ENCODE measurements around the gene ERI3.

The ERI3 gene

DNA sequence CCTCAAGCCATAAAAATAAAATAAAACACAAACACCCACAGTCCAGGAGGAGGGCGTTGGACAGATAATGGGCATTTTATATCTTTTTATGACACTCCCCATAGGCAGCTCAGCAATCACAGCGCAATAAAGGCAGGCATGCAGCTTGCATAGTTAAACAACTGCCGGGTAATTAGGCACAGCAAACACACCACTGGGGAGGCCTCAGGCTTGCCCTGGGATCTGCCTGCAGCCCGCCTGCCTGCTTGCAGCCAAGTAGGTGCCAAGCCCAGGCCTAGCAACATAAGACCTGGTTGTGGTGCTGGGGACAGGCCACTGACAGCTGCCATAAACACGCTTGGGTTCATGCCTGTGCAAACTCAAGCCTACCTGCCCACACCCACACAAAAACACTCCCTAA, 87.6 kb downstream of the ERI3 start:
- DNase-seq (ENCODE audit: low read depth in 1 of 2, low spot score in 1 of 2): no peak
- TF ChIP-seq JUND (IDR thresholded peaks at IDR 0.05; ENCODE audit: low read depth): no peak
- in situ Hi-C loops (cut with HindIII; ENCODE audit: low pct_unique_long_range_greater_than_20kb, low sequenced_read_pairs): no loop called here

GRCh38 chr1:44266400-44267344, 88.4 kb downstream of the ERI3 start:
- no peak for TF ChIP-seq JUND (IDR thresholded peaks at IDR 0.05; ENCODE audit: low read depth)
- no peak for DNase-seq (ENCODE audit: low read depth in 1 of 2, low spot score in 1 of 2)

DNA sequence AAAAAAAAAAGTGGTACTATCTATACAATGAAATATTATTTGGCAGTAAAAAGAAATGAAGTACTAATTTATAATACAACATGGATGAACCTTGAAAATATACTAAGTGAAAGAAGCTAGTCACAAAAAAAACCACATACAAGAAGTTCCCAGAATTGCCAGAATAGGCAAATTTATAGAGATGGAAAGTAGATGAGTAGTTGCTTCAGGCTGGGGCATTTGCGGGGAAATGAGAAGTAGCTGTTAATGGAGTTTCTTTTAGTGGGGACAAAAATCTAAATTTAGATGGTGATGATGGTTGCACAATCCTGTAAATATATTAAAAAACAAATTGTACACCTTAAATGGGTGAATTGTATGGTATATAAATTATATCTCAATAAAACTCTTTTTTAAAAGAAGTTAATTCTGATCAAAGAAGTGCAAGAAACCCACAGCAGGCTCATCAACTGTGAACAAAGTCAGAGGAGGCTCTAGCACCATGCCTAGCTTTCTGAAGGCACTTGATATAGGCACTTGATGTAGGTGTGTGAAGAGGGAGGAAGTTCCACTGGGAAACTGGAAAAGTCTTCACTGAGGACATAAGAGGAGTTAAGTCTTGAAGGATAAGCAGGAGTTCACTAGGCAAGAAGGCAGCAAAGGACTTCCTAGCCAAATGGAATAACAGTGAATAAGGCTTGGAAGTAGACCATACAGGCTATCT, 89.2 kb downstream of the ERI3 start:
- no peak for DNase-seq (ENCODE audit: low read depth in 1 of 2, low spot score in 1 of 2)
- in situ Hi-C loops (cut with HindIII; ENCODE audit: low pct_unique_long_range_greater_than_20kb, low sequenced_read_pairs): no loop called here

More at GRCh38 chr1:44266400-44267344, 88.4 kb downstream of the ERI3 start:
- in situ Hi-C loops (cut with HindIII; ENCODE audit: low pct_unique_long_range_greater_than_20kb, low sequenced_read_pairs): no loop called here

DNA sequence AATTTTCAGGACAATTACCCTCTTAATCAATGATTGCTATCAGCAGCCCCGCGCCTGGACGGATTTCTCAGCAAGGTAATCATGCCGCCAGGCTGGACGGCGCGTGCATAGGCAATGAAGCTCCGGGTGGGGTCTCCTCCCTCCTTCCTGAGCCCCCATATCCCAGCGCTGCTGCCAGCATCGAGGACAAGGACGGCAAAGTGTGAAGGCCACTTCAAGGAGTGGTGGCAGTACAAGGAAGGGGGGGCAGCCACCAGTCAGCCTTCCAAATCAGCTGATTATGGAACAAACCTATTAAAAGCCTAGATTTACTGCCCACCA, 90.6 kb downstream of the ERI3 start:
- in situ Hi-C loops (cut with HindIII; ENCODE audit: low pct_unique_long_range_greater_than_20kb, low sequenced_read_pairs): no loop called here

More for the DNA sequence above, 89.2 kb downstream of the ERI3 start:
- no peak for TF ChIP-seq JUND (IDR thresholded peaks at IDR 0.05; ENCODE audit: low read depth)

GRCh38 chr1:44263568-44264450, 91.2 kb downstream of the ERI3 start:
- DNase-seq (ENCODE audit: low read depth in 1 of 2, low spot score in 1 of 2): no peak
- TF ChIP-seq JUND (IDR thresholded peaks at IDR 0.05; ENCODE audit: low read depth): no peak
- in situ Hi-C loops (cut with HindIII; ENCODE audit: low pct_unique_long_range_greater_than_20kb, low sequenced_read_pairs): no loop called here

More for the DNA sequence above, 90.6 kb downstream of the ERI3 start:
- DNase-seq (ENCODE audit: low read depth in 1 of 2, low spot score in 1 of 2): no peak
- TF ChIP-seq JUND (IDR thresholded peaks at IDR 0.05; ENCODE audit: low read depth): no peak

GRCh38 chr1:44262816-44263567, 92.1 kb downstream of the ERI3 start:
- in situ Hi-C loops (cut with HindIII; ENCODE audit: low pct_unique_long_range_greater_than_20kb, low sequenced_read_pairs): no loop called here
- no peak for TF ChIP-seq JUND (IDR thresholded peaks at IDR 0.05; ENCODE audit: low read depth)
- DNase-seq (ENCODE audit: low read depth in 1 of 2, low spot score in 1 of 2): no peak

DNA sequence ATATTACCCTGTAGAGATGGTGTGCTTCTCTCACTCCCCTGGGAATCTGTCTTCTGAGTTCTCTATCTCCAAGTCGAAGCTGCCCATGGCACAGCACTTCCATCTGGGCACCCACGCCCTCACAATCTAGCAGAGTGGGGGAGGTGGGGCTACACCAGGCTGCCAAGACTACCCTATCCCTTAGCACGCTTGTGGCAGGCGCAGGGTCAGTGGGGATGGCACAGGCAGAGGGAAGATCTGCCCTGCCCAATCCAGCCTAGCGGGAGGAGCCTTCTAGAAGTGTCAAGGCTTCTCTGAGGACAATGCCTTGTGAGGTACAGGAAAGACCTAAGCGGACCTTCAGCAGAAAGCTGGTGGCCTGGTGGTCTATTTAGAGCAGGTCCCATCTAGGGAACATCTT, 92.6 kb downstream of the ERI3 start:
- no peak for DNase-seq (ENCODE audit: low read depth in 1 of 2, low spot score in 1 of 2)
- in situ Hi-C loops (cut with HindIII; ENCODE audit: low pct_unique_long_range_greater_than_20kb, low sequenced_read_pairs): no loop called here
- no peak for TF ChIP-seq JUND (IDR thresholded peaks at IDR 0.05; ENCODE audit: low read depth)

GRCh38 chr1:44261962-44262361, 93.1 kb downstream of the ERI3 start:
- no peak for TF ChIP-seq JUND (IDR thresholded peaks at IDR 0.05; ENCODE audit: low read depth)
- in situ Hi-C loops (cut with HindIII; ENCODE audit: low pct_unique_long_range_greater_than_20kb, low sequenced_read_pairs): no loop called here
- DNase-seq (ENCODE audit: low read depth in 1 of 2, low spot score in 1 of 2): no peak

DNA sequence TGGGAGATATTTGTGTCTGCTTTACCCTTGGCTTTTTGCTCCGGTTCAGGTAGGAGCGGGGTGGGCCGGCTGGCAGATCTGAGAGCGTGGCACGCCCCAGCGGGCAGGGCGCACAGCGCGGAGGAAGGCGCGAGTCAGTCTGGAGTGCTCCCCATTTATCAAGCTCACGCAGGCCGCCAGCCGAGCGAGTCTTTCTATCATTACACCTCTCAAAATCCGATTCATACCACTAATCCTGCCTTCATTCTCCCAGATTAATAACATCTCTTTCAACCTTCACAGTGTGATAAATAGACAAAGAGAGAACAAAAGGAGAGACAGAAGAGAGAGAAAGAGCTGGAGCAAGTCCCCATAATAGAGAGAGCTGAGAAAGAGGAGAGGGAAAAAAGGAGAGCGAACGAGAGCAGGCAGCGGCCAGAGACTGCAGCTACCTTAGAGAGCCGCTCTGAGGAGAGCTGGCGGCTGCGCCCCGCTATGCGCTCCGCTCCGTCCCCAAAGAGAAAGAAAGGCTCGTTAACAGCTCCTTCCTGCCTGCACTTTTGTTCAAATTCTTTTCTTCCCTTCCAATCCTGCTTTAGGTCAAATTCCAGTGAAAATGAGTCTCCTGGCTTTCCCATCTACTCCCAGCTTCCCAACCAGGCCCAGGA, 93.8 kb downstream of the ERI3 start:
- in situ Hi-C loops (cut with HindIII; ENCODE audit: low pct_unique_long_range_greater_than_20kb, low sequenced_read_pairs): no loop called here
- no peak for TF ChIP-seq JUND (IDR thresholded peaks at IDR 0.05; ENCODE audit: low read depth)
- no peak for DNase-seq (ENCODE audit: low read depth in 1 of 2, low spot score in 1 of 2)

DNA sequence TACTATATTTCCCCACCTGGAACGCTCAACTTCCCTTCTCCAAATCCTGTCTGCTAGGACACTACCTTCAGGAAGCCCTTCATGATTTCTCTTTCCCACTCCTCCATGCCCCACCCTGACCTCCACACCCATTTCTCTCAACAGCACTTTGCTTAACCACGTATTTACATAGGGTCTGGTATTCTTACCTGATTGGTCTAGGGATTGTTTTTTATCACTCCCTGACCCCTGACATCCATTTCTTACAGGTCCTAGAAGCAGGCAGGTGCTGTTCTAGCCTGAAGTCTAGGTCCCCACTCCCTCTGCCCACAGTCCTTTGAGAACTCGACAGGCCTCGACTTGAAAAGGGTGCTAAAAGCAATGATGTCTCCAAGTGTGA, 94.3 kb downstream of the ERI3 start:
- in situ Hi-C loops (cut with HindIII; ENCODE audit: low pct_unique_long_range_greater_than_20kb, low sequenced_read_pairs): no loop called here

GRCh38 chr1:44259090-44259489, 96.0 kb downstream of the ERI3 start:
- no peak for TF ChIP-seq JUND (IDR thresholded peaks at IDR 0.05; ENCODE audit: low read depth)
- no peak for DNase-seq (ENCODE audit: low read depth in 1 of 2, low spot score in 1 of 2)
- in situ Hi-C loops (cut with HindIII; ENCODE audit: low pct_unique_long_range_greater_than_20kb, low sequenced_read_pairs): no loop called here

More for the DNA sequence above, 94.3 kb downstream of the ERI3 start:
- no peak for TF ChIP-seq JUND (IDR thresholded peaks at IDR 0.05; ENCODE audit: low read depth)
- no peak for DNase-seq (ENCODE audit: low read depth in 1 of 2, low spot score in 1 of 2)

All from T47D (cell line).